ENCODE data around the gene THUMPD3. TPM values are rescaled to one million over a fixed set of nuclear protein-coding genes. Genes with fewer than 3 reads are reported as not detected.

The THUMPD3 gene, protein sequence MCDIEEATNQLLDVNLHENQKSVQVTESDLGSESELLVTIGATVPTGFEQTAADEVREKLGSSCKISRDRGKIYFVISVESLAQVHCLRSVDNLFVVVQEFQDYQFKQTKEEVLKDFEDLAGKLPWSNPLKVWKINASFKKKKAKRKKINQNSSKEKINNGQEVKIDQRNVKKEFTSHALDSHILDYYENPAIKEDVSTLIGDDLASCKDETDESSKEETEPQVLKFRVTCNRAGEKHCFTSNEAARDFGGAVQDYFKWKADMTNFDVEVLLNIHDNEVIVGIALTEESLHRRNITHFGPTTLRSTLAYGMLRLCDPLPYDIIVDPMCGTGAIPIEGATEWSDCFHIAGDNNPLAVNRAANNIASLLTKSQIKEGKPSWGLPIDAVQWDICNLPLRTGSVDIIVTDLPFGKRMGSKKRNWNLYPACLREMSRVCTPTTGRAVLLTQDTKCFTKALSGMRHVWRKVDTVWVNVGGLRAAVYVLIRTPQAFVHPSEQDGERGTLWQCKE
- 12.2 and 21.1 TPM in 2 replicates for total RNA-seq (2014; rRNA removed; shearing (Covaris generic))

DNA sequence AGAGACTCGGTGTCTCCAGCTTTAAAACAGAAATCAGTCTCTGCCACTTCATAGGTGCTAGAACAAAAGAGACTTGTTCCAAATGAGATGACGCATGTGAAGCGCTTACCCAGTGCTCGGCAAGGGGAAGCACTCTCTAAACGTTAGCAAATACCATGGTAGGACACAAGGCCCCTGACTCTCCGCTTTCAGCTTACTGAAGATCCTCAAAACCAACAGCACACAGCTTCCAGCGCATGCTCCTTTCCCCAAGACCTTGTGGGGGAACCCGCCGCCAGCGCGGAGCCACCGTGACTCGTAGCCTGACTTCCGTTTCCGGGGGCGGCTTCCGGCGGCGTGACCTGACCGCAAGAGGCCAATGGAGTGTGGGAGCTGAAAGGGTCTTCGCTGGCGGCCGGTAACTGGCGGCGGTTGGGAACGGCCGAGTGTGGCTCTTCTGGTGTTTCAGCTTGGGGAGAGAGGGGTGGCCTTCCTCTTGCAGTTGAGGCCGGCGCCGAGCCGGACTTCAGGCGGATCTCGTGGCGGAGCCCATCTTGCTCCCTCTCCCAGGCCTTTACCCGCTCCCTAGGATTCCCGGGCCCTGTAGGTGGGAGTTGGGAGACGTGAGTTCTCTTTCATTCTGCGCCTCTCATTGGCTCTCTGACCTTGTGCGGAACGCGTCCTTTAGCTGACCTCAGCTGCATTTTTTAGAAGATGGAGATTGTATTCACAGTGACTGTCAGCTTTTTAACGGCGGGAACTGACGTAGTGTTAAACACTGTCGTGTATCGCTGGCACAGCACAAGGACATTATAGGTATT, at the start of gene THUMPD3:
TSS of gene THUMPD3 (plus strand) at position 324 of the 800 bp plus-strand sequence. CDS start 2,015 bp downstream, outside the sequence.
- peak; percentile 77 for DNase-seq (ENCODE audit: low spot score)

DNA sequence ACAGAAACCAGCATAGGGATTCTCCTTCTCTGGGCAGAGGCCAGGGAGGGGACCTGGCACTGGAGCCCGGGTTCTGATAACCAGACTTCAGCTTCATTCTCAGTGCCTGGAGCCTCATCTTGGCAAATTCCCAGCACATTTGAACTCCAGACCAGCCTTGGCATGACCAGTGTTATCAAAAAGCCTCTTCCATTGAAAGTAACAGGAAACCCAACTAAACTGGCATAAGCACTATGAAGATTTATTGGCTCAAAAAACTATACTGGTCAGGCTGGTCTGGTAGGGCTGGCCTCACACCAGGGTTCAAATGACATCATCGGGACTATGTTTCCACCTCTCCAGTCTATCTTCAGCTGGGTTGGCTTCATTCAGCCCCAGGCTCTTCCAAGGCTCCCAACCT, 48.1 kb upstream of the THUMPD3 start:
- DNase-seq (ENCODE audit: low spot score) = no peak

DNA sequence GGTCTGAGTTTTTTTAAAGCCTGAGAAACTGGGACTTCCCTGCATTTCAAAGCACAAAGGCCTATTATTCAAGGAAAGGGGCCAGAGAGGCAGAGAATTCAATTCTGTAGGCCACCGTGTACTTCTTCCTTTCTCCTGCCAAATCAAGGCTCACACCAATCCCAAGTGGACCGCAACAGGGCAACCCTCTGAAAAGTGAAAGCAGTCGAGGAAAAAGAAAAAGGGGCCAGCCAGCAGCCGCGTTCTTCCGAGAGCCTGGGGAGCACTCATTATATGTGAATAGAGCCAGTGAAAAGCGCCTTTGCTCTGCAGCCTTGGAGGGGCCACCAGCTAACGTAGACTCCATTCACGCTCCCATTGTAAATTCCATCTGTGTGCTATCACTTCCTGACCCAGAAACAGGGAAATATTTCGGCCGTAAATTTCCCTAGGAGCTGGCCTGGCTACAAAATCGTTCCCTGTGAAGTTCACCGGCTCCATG, 45.9 kb upstream of the THUMPD3 start:
- no peak for DNase-seq (ENCODE audit: low spot score)

DNA sequence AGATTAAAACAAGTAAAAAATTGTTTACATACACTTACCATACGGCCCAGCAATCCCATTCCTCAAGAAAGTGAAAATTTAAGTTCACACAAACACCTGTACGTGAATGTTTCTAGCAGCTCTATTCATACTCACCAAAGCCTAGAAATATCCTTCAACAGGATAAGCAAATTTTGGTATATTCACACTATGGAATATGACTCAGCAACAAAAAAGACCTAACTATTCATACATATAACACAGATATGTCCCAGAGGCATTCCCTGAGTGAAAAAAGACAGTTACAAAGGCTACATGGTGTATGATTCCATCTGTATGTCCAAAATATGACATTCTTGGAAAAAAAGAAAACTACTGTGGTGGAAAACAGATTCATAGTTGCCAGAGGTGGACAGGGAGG, 40.1 kb upstream of the THUMPD3 start:
- no peak for DNase-seq (ENCODE audit: low spot score)

DNA sequence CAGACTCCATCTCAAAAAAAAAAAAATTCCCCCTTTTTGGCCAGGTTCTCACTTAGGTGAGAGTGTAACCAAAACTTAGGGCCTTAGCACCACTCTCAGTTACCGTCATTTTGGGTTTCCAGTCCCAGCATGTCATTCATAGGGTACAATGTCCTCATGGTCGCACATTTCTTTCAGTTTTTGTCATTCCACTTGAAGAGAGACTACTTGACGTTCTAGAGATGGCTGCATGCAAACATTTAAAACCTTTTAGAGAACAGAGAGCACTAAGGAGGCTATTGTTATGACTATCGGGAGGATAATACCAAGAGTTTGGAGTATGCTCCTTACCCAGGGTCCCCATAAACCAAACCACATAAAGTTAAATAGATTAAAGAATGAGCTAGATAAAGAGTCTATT, 37.9 kb upstream of the THUMPD3 start:
- DNase-seq (ENCODE audit: low spot score) = no peak

DNA sequence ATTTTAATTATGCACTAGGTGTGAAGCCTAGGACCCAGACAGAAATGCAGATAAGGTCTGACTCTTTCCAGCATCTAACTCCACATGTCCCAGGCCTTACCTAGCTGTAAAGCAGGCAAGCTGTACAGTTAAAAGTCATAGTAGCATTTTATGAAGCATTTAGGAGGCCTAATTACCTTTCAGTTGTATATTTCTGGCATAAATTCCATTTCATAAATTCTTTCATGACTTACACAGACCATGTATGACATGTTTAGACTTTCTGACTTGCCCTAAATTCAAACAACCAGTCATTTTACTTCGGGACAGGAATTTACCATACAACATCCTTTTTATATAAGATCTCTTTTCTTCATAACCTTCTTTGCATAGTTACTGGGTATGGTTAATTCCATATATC, 35.3 kb upstream of the THUMPD3 start:
- DNase-seq (ENCODE audit: low spot score) = no peak

DNA sequence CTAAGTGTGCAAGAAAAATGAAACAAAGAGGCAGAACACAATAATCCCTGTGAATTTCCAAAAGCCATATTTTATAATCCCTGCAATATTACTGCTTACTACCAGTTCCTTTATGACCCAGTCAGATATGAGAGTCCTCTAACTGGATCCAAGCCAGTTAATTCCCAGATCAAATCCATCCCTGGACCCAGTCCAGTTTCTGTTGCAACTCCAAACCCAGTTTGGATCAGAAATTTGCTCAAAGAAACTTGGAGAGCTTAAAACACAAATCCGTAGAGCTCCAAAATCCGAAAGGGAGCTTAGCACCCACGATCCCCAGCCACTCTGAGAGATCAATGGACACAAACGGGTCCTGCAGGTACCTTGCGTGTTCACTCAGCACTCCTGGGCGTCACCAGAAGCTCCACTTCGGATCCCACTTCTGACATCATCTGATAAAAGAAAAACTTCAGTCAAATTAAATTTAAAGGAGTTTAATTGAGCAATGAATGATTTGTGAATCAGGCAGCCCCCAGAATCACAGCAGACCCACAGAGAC, 32.6 kb upstream of the THUMPD3 start:
- DNase-seq (ENCODE audit: low spot score) = no peak

DNA sequence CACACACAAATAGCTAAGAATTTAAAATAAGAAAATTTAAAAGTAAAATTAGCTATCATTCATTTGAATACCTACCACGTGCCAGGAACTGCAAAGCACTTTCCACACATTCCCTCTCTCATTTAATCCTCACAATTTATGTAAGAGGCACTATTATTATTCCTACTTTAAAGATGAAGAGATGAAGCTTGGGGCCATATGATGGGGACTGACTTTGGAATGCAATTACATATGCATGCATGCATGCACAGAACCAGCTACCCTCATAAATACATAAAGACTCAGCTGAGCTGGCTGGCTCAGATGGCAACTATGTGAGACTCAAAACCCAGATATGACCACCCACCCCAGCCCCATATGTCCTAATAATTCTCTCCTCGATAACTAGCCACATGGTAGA, 31.7 kb upstream of the THUMPD3 start:
- no peak for DNase-seq (ENCODE audit: low spot score)

DNA sequence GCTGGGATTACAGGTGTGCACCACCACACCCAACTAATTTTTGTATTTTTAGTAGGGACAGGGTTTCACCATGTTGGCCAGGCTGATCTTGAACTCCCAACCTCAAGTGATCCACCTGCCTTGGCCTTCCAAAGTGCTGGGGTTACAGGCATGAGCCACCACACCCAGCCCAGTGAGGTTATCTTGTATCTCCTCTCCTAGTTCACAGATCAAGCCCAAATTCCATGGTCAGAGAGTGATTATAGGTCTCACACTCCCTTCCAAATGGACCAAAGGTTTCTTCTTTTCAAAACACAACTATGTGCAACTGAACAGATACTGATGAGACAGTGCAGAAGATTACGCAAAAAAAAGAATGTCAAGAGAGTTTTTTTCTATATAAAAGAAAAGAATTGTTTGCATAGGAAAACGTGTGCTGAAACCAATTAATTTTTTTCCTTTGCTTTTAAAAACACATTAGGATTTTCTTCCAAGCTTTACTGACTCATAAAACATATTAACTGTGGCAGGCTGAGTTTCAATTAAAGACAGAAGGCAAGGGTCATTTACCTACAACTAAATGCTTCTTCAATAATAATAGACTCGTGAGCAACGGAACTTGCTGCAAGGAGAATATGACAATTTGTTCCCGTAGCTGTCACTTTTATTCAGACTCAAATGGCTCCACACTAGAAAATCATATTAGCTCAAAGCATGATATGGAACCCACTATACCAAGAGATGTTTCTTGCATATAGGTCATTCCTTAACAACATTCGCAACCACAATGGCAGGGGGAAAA, 30.4 kb upstream of the THUMPD3 start:
- no peak for DNase-seq (ENCODE audit: low spot score)

DNA sequence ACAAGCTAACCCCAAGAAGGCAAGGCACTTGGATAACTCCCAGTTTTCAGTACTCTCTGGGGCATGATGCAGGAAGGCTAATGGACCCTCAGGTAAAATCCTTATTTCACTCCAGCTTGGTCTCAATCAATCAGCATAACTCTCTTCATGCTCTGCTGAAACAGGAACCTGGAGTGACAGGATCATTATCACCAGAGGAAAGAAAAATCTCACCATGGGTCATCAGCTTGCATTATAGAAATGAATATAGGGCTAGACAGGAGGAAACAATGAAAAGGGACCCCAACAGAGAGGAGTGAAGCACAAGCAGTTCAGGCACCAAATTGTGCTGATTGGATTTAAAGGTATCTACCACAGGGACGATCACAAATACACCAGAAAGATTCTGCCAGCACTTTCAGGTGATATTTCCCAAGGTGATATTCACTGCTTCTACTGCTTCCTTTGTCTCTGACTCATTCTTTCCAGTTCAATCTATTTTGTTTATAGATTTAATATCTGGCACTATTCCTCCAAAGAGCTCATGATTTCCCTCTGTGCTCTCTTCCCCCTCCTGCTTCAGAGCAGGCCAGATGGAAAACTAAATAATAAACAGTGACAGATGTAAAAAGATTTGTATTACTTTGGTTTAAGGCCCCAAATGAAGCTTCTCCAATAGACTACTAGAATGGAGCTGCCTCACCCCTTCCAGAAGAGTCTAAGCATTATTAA, 22.9 kb upstream of the THUMPD3 start:
- no peak for DNase-seq (ENCODE audit: low spot score)

DNA sequence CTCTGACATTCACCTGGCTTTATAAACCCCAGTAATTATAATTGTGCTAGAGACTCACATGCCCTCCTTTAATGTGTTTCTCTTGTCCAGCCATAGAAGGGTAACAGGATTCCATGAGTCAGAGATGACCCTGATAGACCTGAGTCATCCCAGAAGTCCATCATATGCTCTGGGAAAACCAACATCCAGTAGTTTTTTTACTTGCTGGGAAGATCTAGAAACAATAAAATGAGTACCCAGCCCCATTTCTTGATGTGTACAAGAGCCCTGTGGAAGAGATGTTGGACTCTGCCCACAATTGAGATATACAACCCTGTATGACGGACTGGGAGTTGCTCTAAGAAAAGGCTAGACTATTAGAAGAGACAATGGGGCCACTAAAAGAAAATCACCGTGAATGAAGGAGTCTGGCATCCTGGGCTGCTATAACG, 22.4 kb upstream of the THUMPD3 start:
- no peak for DNase-seq (ENCODE audit: low spot score)

DNA sequence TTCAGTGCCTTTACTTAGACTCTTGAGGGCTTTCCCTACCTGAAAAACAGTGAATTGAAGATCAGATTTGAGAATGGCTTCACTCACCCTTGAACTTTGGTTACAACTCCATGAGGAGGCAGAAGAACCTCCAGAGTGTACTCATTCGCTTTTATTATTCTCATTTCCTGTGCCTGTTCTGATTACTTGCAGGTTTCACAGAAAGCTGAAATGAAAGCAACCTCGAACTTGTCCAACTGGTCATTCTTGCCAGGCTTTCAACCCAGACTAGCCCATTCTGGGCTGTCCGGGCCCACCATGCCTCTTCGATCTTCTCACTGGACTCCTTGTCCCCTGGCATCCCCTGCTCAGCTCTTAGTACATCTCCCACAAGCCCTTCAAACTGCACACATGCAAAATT, 20.2 kb upstream of the THUMPD3 start:
- DNase-seq (ENCODE audit: low spot score) = no peak

DNA sequence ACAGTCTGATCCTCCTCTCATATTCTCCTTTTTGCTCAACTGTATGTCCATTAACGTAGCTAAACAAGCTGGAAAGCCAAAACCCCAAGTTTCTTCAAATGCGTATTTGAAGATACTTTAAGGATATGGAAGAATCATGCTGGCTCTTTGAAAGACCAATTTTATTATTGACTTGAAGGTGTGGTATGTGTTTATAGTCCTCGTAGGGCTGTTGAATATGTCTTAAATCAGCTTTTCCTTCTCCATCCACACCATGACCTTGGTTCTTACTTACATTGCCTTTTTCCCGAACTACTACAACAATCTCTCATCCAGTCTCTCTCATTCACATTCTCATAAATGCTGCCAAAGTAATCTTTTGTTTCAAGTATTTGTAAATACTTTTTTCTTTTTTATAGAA, 19.7 kb upstream of the THUMPD3 start:
- DNase-seq (ENCODE audit: low spot score) = no peak

DNA sequence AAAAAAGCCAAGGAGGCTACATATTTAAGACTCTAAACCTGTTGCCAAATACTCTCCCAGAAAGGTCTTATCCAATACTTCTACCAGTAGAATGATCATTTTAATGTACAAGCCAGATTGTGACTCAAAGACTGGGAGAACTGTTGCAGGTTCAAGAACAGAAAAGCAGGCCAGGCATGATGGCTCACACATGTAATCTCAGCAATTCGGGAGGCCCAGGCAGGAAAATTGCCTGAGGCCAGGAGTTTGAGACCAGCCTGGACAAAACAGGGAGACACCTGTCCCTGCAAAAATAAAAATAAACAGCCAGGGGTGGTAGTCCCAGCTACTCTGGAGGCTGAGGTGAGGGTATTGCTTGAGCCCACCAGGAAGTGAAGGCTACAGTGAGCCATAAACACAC, 17.8 kb upstream of the THUMPD3 start:
- DNase-seq (ENCODE audit: low spot score) = no peak

DNA sequence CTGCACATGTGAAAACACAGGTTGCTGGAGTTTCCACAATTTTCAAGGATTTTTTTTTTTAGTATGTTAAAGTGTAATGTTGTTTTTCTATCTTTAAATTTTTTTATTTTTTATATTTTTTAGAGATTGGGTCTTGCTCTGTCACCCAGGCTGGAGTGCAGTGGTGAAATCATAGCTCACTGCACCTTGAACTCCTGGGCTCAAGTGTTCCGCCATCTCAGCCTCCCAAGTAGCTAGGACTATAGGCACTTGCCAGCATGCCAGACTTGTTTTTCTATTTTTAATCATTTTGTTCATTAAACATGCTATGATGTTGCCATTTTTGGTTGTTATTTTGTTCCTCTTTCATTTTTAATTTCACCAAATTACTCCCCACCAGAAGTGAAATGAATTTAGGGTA, 16.7 kb upstream of the THUMPD3 start:
- DNase-seq (ENCODE audit: low spot score) = no peak

DNA sequence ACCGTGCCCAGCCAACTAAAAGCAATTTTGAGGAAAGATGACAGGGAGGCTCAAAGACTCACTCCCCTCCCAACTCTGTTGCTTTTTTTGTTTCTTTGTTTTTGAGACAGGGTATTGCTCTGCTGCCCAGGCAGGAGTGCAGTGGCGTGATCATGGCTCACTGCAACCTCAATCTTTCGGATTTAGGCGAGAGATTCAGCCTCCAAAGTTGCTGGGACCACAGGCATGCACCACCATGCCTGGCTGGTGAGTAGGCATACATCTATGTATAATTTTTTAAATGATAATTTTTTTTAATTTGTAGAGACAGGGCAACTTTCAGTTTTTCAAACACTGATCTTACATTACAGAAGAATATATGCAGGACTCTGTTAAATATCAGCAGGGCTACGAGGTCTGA, 15.8 kb upstream of the THUMPD3 start:
- no peak for DNase-seq (ENCODE audit: low spot score)

DNA sequence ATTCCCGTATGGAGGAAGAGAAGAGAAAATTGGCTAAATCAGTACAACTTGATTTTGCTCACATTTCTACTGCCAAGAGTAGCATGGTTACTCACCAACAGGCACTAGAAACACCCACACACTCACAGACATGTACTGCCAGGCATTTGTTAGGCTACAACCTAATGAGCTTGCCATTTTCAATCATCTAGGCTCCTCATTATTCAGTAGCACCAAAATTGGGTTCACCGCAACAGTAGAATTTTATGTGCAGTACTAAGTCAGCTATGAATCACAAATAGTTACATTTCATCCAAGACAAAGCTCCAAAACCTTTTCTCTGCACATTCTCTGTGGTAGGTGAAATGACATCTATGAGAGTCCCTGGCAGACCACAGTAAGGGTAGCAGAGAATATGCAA, 15.0 kb upstream of the THUMPD3 start:
- no peak for DNase-seq (ENCODE audit: low spot score)

DNA sequence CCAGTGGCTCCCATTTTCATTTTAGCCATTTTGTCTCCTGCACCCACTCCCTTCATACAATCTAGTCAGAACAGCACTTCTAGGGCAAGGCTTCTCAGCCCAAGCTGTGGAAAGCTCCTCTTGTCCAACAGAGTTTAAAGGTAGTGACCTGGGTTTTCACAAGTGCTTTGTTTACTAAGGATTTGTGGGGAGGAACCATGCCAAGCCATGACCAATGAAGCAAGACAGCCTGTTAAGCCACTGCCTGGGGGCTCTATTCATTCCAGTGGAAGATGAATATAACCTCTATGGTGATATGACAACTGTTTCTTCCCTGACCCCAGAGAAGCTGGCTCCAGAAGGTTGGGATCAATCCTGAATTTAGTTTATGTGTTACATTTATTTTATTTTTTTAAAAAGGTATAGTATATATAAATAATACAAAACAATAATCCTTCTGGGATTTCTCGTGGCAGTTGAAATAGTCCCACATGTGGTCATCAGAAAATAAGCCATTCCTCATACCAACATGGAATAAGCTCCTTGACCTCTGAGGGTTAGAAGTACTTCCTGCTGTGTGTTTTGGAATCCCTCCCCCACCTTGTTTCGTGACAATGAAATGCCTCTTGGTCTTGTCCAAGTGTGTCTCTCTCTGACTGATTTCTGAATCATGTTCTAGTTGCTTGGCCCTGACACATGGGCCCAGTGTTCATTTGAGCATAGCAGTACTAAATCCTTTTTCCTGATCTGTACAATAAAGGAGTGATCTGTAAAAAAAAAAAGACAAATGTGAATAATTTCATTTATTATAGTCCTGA, 13.3 kb upstream of the THUMPD3 start:
- no peak for DNase-seq (ENCODE audit: low spot score)

DNA sequence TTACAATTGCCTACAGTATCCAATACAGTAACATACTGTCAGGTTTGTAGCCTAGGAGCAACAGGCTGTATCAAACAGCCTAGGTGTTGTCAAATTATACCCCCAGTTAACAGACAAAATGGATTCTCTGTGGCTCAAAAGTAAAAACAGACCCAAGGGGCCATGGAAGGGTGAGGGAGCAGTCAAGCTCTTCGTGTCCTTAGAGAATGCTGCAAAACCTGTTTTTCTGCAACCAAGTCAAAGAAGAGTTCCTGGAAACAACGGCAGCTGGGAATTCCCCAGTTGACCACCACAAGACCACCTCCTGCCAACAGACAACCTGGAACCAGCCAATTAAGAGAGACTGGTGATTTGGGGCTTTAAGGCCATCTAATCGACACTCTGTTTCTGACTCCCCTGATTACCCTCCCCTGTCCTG, 11.1 kb upstream of the THUMPD3 start:
- peak; percentile 55 for DNase-seq (ENCODE audit: low spot score)

All from HT-29 (cell line).